H1 (cell line): ENCODE results near the gene UVSSA. TPM values are rescaled to one million over a fixed set of nuclear protein-coding genes. Genes with fewer than 3 reads are reported as not detected.

Source experiments
- ATF3 ChIP-seq: IDR thresholded peaks from 2 replicates; pipeline ENCODE4 v1.6.1; 2011; ENCODE audit warnings: low read depth, mild to moderate bottlenecking, low read length; ENCODE audit not compliant: insufficient read depth
- CBX8 ChIP-seq: fragments of 300-800, 300-1000 bp; sonication (generic); IDR thresholded peaks from 2 replicates; pipeline ENCODE4 v1.7.1; 2016; ENCODE audit warnings: low read depth, low read length, borderline replicate concordance
- CHD7 ChIP-seq: fragments of 300-600 bp; sonication (generic); IDR thresholded peaks from 2 replicates; pipeline ENCODE4 v1.7.1; 2012; ENCODE audit warnings: low read length, moderate library complexity, mild to moderate bottlenecking, inconsistent platforms; ENCODE audit not compliant: insufficient replicate concordance
- HDAC6 ChIP-seq: IDR thresholded peaks from one replicate; pipeline ENCODE4 v1.7.1; 2012; ENCODE audit warnings: low read depth, mild to moderate bottlenecking, inconsistent platforms, low read length, moderate library complexity
- KDM4A ChIP-seq: IDR thresholded peaks from one replicate; pipeline ENCODE4 v1.7.1; 2012; ENCODE audit warnings: low read depth, mild to moderate bottlenecking, moderate library complexity, low read length, inconsistent platforms; ENCODE audit not compliant: severe bottlenecking
- MAFK ChIP-seq: IDR thresholded peaks from 2 replicates; pipeline ENCODE4 v1.6.1; 2012; ENCODE audit warnings: low read depth, mild to moderate bottlenecking, improper control_type of control experiment, low read length
- MAX ChIP-seq: IDR thresholded peaks from 2 replicates; pipeline ENCODE4 v1.6.1; 2012; ENCODE audit warnings: inconsistent platforms
- NANOG ChIP-seq: IDR thresholded peaks from 2 replicates; pipeline ENCODE4 v1.6.1; 2011; ENCODE audit warnings: low read length, low read depth, mild to moderate bottlenecking, inconsistent platforms; ENCODE audit not compliant: insufficient read depth, poor library complexity, severe bottlenecking
- POLR2A ChIP-seq, 2 experiments: IDR thresholded peaks; 1 replicate in 1 of 2; 2 replicates in 1 of 2; pipeline ENCODE4 v1.6.1; 2011; ENCODE audit warnings: low read depth in 2 of 2, low read length in 2 of 2, mild to moderate bottlenecking in 2 of 2; ENCODE audit errors: control extremely low read depth in 1 of 2
- SIRT6 ChIP-seq: IDR thresholded peaks from one replicate; pipeline ENCODE4 v1.7.1; 2012; ENCODE audit warnings: low read length, inconsistent platforms
- SUZ12 ChIP-seq: fragments of 200-600 bp; sonication (generic); IDR thresholded peaks from 2 replicates; pipeline ENCODE4 v1.6.1; 2012; ENCODE audit warnings: mild to moderate bottlenecking, inconsistent platforms, low read length, moderate library complexity, mixed read lengths
- polyA plus RNA-seq, 7 experiments: library from polyadenylated mRNA; depleted of rRNA in 3 of 7; stranded (reverse) in 5 of 7; unstranded in 2 of 7; fragments of >200 nt in 5 of 7; fragments of 200-250 nt in 2 of 7; gene quantifications; 1 replicate in 5 of 7; 2 replicates in 1 of 7; 4 replicates in 1 of 7; pipeline versions ENCODE4 v1.2.1 to v1.2.3, GENCODE V29; 2011 to 2013; ENCODE audit warnings: missing spikeins in 2 of 7, mixed read lengths in 2 of 7
- total RNA-seq: library from RNA; stranded (reverse); fragmentation: NEBNext Ultra II Directional; extraction: Animal tissue kit (Norgen Biotek cat#: 25700); gene quantifications from 2 replicates; pipeline ENCODE4 v1.2.1, GENCODE V29; 2021

Gene UVSSA
- total and polyA plus RNA-seq, 2 of the 8 experiments (the other 6 are each of a cell fraction or from before 2014, with no cell fraction given): 14.5 to 19.4 TPM

GRCh38 chr4:1415681-1415981 lies 68.6 kb downstream of the UVSSA start (continued):
- TF ChIP-seq CHD7: no peak
- no peak for TF ChIP-seq ATF3
- no peak for TF ChIP-seq POLR2A (IDR thresholded peaks at IDR 0.05; ENCODE audit: control extremely low read depth in 1 of 2, low read depth in 2 of 2, low read length in 2 of 2)
- TF ChIP-seq SUZ12: no peak
- no peak for TF ChIP-seq SIRT6
- no peak for TF ChIP-seq MAFK
- TF ChIP-seq KDM4A: no peak
- TF ChIP-seq NANOG: no peak
- TF ChIP-seq CBX8: no peak
- no peak for TF ChIP-seq MAX
- no peak for TF ChIP-seq HDAC6
